ENCODE results near the gene SETX.
"Not testable (repeated sequence)": the region's sequence is repeated elsewhere in the genome, so short reads cannot be mapped to it uniquely, and the experiment has no call there.

DNA sequence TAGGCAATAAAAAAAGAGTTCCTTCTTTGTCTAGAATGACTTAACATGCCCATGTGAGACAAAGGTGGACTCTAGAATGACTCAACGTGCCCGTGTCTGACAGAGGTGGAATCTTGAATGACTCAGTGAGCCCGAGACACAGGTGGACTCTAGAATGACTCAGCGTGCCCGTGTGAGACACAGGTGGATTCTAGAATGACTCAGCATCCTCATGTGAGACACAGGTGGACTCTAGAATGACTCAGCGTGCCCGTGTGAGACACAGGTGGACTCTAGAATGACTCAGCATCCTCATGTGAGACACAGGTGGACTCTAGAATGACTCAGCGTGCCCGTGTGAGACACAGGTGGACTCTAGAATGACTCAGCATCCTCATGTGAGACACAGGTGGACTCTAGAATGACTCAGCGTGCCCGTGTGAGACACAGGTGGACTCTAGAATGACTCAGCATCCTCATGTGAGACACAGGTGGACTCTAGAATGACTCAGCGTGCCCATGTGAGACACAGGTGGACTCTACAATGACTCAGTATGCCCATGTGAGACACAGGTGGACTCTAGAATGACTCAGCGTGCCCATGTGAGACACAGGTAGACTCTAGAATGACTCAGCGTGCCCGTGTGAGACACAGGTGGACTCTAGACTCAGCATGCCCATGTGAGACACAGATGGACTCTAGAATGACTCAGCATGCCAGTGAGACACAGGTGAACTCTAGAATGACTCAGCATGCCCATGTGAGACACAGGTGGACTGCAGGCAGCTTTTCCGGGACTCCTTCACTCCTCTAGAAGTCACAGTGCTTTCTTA lies 84.9 kb downstream of the SETX start:
- TF ChIP-seq, protein P1, sequence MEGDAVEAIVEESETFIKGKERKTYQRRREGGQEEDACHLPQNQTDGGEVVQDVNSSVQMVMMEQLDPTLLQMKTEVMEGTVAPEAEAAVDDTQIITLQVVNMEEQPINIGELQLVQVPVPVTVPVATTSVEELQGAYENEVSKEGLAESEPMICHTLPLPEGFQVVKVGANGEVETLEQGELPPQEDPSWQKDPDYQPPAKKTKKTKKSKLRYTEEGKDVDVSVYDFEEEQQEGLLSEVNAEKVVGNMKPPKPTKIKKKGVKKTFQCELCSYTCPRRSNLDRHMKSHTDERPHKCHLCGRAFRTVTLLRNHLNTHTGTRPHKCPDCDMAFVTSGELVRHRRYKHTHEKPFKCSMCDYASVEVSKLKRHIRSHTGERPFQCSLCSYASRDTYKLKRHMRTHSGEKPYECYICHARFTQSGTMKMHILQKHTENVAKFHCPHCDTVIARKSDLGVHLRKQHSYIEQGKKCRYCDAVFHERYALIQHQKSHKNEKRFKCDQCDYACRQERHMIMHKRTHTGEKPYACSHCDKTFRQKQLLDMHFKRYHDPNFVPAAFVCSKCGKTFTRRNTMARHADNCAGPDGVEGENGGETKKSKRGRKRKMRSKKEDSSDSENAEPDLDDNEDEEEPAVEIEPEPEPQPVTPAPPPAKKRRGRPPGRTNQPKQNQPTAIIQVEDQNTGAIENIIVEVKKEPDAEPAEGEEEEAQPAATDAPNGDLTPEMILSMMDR (IDR thresholded peaks at IDR 0.05; ENCODE audit: insufficient read depth, low read length, poor library complexity, severe bottlenecking): not testable (repeated sequence)
- not testable (repeated sequence) for TF ChIP-seq EZH2phosphoT487 (conservative IDR thresholded peaks at IDR 0.05; ENCODE audit: low read length)

Data from SU-DHL-6 (cell line).